H54 (cell line): Measurements from ENCODE around the gene CTSO.

Experiments
- DNase-seq: peaks from one replicate; pipeline ENCODE4 v3.0.0; 2011; ENCODE audit warnings: low spot score, mixed read lengths; ENCODE audit not compliant: insufficient read length
- FAIRE-seq: peaks from 3 replicates; lab custom pipeline; 2011; peaks lifted over from hg19 to GRCh38; lab: Jason Lieb, UNC
- POLR2A ChIP-seq: IDR thresholded peaks from 2 replicates; pipeline ENCODE4 v1.6.1; 2011; ENCODE audit warnings: low read depth, mild to moderate bottlenecking, low read length

CTSO gene, protein sequence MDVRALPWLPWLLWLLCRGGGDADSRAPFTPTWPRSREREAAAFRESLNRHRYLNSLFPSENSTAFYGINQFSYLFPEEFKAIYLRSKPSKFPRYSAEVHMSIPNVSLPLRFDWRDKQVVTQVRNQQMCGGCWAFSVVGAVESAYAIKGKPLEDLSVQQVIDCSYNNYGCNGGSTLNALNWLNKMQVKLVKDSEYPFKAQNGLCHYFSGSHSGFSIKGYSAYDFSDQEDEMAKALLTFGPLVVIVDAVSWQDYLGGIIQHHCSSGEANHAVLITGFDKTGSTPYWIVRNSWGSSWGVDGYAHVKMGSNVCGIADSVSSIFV

DNA sequence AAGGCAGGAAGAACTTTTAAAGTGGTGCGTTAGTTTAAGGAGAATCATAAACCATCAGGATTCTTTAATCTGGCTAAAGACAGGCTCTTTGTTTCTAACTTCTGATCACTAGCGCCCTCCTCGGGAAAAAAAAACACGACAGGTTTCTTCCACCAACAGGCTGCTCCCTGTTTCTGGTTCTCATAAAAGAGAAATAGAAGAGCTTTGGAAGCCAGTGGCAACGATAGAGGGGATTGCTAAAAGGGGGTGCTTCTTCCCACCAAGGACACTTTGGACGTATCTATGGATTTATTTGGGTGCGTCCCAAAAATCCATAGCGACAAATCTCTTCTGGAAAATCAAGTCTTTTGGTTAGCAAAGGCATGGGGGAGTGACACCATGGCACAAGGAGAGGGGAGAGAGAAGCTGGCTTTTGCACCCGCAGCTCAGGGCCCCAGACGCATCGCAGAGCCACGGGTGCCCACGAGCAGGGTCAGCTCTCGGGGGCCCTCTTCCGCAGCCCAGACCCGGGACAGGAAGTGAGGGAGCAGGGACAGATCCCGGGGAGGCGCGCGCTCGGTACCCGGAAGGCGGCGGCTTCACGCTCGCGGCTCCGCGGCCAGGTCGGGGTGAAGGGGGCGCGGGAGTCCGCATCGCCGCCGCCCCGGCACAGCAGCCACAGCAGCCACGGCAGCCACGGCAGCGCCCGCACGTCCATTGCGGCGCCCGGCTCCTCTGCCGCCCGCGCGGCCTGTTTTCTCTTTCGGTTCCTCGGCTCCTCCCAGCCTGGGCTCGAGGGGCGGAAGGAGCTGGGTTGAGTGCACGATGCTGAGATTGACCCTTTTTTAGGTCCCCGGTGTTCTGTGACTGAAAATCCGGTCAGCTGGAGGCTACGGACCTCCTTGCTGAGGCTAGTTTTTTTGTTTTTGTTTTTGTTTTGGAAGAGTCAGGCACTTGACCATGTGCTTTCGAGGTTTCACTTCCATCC lies at the start of gene CTSO:
Gene CTSO, minus strand, starts transcription at position 716 of the 967 bp plus-strand sequence. Its CDS starts 19 bp downstream, at position 697.
- DNase-seq: peak; percentile 35
- TF ChIP-seq POLR2A: peak; percentile 70; the same call in 1 of the 2 replicates
- FAIRE-seq: no peak

DNA sequence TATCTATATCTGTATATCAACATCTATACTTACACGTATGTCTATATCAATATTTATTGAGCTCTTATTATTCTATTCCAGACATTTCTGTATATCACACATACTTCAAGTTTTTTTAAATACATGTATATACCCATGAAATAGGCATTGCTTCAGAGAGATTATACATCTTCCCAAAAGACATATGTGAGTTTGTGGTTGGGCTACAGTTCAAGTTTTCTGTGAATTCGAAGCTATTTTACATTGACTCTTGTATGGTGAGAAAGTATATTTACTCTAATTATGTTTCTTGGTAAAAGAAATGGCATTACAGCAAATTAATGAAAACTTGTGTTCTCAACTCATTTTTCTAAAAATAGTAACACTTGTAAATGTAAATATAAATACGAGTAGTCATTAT lies 46.8 kb upstream of the CTSO start:
- FAIRE-seq (no peak), DNase-seq (no peak)

GRCh38 chr4:155999725-156000124 lies 46.1 kb upstream of the CTSO start:
- FAIRE-seq (no peak), DNase-seq (no peak)
- TF ChIP-seq POLR2A: no peak

More for the DNA sequence above, 46.8 kb upstream of the CTSO start:
- TF ChIP-seq POLR2A: no peak

- DNase-seq (no peak), FAIRE-seq (no peak)
- TF ChIP-seq POLR2A: no peak
Measured at GRCh38 chr4:155995069-155995468, 41.4 kb upstream of the CTSO start.

DNA sequence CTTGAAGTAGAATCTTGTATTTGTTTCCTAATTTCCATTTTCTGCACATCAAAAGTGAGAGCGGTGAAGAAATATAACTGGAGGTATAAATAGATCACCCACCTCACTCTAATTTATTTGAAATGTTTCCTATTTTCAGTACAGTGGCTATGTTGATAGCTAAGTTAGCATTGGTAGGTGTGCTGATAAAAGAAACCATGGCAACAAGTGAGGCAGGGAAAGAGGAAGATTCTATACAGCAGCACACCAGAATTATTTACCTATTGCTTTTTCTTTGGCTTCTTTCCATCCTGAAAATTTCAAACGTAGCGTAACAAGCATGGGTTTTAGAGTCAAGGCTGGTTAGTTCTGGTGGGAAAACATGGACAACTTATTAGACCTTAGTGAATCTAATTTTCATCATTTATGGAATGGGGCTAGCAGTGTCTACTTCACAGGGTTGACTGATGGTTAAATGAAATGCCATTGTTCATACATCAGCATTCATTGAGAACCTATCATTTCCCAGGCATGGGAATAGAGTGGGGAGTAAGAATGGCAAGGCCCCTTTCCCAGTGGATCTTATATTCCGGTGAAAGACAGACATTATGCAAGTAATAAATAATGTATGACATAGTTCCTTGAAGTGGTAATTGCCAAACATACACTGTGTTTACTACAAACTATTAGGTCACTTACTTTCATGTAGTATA lies 30.6 kb upstream of the CTSO start:
- FAIRE-seq: no peak
- DNase-seq: no peak
- no peak for TF ChIP-seq POLR2A

- FAIRE-seq (no peak), DNase-seq (no peak)
- no peak for TF ChIP-seq POLR2A
Measured at GRCh38 chr4:155982736-155983385, 29.2 kb upstream of the CTSO start.

DNA sequence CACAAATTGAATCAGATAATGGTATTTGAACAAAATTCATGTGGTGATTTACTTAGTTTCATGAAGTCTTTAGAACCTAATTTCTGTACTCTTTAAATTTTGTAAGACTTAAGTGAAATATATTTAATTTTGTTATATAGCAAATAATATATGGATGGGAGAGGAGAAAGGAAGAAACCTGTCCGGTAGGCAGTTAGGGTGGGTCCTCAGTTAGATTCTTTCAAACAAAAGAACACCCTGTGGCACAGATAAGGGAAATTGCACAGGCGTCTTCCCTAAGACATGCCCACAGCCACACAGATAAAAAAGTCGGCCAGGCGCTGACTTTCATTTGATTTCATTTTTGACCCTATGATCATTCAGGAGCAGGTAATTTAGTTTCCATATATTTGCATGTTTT lies 25.1 kb upstream of the CTSO start:
- no peak for TF ChIP-seq POLR2A
- no peak for DNase-seq
- no peak for FAIRE-seq

- DNase-seq: no peak
- FAIRE-seq: no peak
- TF ChIP-seq POLR2A: no peak
Measured at GRCh38 chr4:155975511-155975910, 21.8 kb upstream of the CTSO start.

GRCh38 chr4:155974996-155975395 lies 21.3 kb upstream of the CTSO start:
- TF ChIP-seq POLR2A: no peak
- DNase-seq (no peak), FAIRE-seq (no peak)

- DNase-seq (no peak), FAIRE-seq (no peak)
- no peak for TF ChIP-seq POLR2A
Measured at GRCh38 chr4:155974476-155974749, 20.7 kb upstream of the CTSO start.

GRCh38 chr4:155973639-155974475 lies 20.2 kb upstream of the CTSO start:
- no peak for FAIRE-seq
- DNase-seq: no peak
- no peak for TF ChIP-seq POLR2A

- no peak for DNase-seq
- TF ChIP-seq POLR2A: no peak
- FAIRE-seq: no peak
Measured at GRCh38 chr4:155972098-155972497, 18.4 kb upstream of the CTSO start.

GRCh38 chr4:155966731-155967395 lies 13.2 kb upstream of the CTSO start:
- no peak for TF ChIP-seq POLR2A
- FAIRE-seq (no peak), DNase-seq (no peak)
